NB4 (cell line): Measurements from ENCODE around the gene PNPLA7.

Source experiments
- POLR2A ChIP-seq: IDR thresholded peaks from 2 replicates; pipeline ENCODE4 v1.6.1; 2011; ENCODE audit warnings: mild to moderate bottlenecking; ENCODE audit not compliant: insufficient read length; ENCODE audit errors: extremely low read depth
- TF ChIP-seq, protein P1 (sequence below): IDR thresholded peaks from one replicate; pipeline ENCODE4 v1.5.1; 2012; ENCODE audit warnings: low read depth, low read length
- TF ChIP-seq, protein P2 (sequence below): IDR thresholded peaks from 2 replicates; pipeline ENCODE4 v1.6.1; 2011; ENCODE audit warnings: low read depth, low read length

DNA sequence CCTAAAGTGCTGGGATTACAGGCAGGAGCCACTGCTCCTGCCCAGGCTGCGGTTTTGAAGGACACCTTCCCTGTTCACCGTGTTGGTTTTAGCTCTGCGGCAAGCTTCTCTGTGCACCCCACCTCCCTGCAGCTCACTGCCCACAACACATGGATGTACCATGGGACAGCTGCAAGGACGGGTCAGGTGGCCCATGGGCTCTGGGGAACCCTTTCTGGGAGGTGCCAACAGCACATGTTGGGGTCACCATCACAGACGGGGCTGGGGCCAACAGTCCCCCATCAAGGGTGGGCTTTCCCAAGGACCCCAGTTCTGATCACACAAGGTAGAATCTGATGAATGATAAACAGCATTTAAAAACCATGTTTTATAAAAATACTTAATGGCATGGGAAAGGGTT, 134.8 kb downstream of the PNPLA7 start:
- TF ChIP-seq, protein P1, sequence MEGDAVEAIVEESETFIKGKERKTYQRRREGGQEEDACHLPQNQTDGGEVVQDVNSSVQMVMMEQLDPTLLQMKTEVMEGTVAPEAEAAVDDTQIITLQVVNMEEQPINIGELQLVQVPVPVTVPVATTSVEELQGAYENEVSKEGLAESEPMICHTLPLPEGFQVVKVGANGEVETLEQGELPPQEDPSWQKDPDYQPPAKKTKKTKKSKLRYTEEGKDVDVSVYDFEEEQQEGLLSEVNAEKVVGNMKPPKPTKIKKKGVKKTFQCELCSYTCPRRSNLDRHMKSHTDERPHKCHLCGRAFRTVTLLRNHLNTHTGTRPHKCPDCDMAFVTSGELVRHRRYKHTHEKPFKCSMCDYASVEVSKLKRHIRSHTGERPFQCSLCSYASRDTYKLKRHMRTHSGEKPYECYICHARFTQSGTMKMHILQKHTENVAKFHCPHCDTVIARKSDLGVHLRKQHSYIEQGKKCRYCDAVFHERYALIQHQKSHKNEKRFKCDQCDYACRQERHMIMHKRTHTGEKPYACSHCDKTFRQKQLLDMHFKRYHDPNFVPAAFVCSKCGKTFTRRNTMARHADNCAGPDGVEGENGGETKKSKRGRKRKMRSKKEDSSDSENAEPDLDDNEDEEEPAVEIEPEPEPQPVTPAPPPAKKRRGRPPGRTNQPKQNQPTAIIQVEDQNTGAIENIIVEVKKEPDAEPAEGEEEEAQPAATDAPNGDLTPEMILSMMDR, result no peak
- TF ChIP-seq POLR2A, result no peak
- TF ChIP-seq, protein P2, sequence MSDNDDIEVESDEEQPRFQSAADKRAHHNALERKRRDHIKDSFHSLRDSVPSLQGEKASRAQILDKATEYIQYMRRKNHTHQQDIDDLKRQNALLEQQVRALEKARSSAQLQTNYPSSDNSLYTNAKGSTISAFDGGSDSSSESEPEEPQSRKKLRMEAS, result no peak
